ENCODE measurements around the gene AHCTF1. TPM values are rescaled to one million over a fixed set of nuclear protein-coding genes. Genes with fewer than 3 reads are reported as not detected.
"Not testable (repeated sequence)": the region's sequence is repeated elsewhere in the genome, so short reads cannot be mapped to it uniquely, and the experiment has no call there.

The AHCTF1 gene
- total RNA-seq, 1 experiment from 2014 or later: 46.4 TPM

DNA sequence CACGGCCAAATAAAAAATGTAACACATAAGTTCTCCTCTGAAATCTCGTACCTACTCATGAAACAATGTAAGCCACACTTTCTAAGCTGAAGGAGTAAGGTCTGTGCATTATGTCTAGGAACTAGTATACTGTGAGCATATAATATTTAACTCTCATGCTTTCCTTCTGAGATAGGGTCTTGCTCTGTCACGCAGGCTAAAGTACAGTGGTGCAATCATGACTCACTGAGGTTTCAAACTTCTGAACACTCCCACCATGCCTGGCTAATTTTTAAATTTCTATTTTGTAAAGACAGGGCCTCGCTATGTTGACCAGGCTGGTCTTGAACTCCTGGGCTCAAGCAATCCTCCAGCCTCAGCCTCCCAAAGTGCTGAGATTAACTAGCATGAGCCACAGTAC, 71.3 kb downstream of the AHCTF1 start (continued):
- TF ChIP-seq, protein P1, sequence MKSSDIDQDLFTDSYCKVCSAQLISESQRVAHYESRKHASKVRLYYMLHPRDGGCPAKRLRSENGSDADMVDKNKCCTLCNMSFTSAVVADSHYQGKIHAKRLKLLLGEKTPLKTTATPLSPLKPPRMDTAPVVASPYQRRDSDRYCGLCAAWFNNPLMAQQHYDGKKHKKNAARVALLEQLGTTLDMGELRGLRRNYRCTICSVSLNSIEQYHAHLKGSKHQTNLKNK (CRISPR knock-in tag; IDR thresholded peaks at IDR 0.05): no peak
- TF ChIP-seq JUN (CRISPR knock-in tag; IDR thresholded peaks at IDR 0.05) (no peak), NR2C2 (CRISPR knock-in tag; IDR thresholded peaks at IDR 0.05) (no peak), ZNF121 (CRISPR knock-in tag; IDR thresholded peaks at IDR 0.05) (no peak), SOX15 (CRISPR knock-in tag; IDR thresholded peaks at IDR 0.05) (no peak)
- TF ChIP-seq, protein P2, sequence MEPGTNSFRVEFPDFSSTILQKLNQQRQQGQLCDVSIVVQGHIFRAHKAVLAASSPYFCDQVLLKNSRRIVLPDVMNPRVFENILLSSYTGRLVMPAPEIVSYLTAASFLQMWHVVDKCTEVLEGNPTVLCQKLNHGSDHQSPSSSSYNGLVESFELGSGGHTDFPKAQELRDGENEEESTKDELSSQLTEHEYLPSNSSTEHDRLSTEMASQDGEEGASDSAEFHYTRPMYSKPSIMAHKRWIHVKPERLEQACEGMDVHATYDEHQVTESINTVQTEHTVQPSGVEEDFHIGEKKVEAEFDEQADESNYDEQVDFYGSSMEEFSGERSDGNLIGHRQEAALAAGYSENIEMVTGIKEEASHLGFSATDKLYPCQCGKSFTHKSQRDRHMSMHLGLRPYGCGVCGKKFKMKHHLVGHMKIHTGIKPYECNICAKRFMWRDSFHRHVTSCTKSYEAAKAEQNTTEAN (CRISPR knock-in tag; IDR thresholded peaks at IDR 0.05): no peak
- TF ChIP-seq, protein P3, sequence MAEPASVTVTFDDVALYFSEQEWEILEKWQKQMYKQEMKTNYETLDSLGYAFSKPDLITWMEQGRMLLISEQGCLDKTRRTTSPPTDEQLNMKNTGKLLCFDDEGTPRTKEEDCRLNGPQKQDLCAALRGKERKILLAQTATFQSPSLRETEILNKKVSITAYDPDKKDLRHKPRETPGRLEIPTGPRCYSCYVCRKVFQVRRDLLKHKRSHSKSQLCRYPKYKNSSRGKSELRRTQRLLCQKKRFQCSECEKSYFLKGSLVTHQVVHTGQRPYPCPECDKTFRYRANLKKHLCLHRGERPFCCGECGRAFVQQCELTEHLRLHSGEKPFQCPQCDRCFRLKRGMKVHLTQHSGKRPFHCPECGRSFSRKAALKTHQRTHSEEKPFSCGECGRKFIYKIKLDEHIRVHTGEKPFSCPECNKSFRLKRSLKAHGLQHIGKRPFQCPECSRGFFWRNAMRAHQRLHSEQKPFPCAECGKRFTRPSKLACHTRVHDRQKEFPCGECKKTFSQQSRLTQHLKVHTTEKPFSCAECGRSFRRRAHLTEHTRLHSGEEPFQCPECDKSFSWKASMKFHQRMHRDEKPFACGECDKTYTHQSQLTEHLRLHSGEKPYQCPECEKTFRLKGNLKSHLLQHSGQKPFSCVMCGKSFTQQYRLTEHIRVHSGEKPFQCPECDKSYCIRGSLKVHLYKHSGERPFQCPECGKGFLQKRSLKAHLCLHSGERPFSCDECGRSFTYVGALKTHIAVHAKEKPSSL (CRISPR knock-in tag; conservative IDR thresholded peaks at IDR 0.05): no peak
- TF ChIP-seq, protein P4, sequence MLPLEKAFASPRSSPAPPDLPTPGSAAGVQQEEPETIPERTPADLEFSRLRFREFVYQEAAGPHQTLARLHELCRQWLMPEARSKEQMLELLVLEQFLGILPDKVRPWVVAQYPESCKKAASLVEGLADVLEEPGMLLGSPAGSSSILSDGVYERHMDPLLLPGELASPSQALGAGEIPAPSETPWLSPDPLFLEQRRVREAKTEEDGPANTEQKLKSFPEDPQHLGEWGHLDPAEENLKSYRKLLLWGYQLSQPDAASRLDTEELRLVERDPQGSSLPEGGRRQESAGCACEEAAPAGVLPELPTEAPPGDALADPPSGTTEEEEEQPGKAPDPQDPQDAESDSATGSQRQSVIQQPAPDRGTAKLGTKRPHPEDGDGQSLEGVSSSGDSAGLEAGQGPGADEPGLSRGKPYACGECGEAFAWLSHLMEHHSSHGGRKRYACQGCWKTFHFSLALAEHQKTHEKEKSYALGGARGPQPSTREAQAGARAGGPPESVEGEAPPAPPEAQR (CRISPR knock-in tag; IDR thresholded peaks at IDR 0.05): no peak

DNA sequence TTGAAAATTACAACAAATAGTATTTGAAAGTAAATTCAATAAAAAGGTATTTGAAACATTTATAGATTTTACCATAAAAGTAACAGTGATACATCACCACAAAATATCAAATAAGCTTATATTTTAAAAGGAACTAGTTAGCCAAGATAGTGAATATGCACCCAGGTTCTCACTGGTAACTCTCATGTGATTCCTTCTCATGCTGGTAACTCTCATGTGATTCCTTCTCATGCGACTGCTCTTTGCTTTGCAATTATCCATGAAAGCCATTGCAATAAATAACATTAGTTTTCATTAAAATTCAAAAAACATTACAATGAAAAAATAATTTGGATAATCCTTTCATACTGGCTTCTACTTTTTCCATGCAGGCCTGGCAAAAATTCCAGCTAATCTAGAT, 75.4 kb downstream of the AHCTF1 start:
- no peaks in the 10 kb centered on the region for H3K4me1 Mint-ChIP-seq
- no peaks in the 10 kb centered on the region for H3K9me3 Mint-ChIP-seq
- POLR2A ChIA-PET: interaction anchor here (0.6 kb wide), 1 partner anchor 307 kb away, joined by 3 read pairs; no protein-coding TSS in a partner anchor
- peaks cover 76% of the 10 kb centered on the region for H3K36me3 Mint-ChIP-seq
- no peak overlapping the region for H3K4me3 Mint-ChIP-seq
- CTCF ChIA-PET: no interaction called here
- H3K27me3 Mint-ChIP-seq (ENCODE audit: low read depth): no peaks in the 10 kb centered on the region
- no peak for DNase-seq (ENCODE audit: low spot score)
- ATAC-seq: no peak
- H3K27ac Mint-ChIP-seq: no peak overlapping the region
- TF ChIP-seq, protein P3 (CRISPR knock-in tag; conservative IDR thresholded peaks at IDR 0.05): no peak
- TF ChIP-seq ZNF671 (CRISPR knock-in tag; IDR thresholded peaks at IDR 0.05) (no peak), ZNF423 (CRISPR knock-in tag; IDR thresholded peaks at IDR 0.05) (no peak), KAT7 (CRISPR knock-in tag; IDR thresholded peaks at IDR 0.05; ENCODE audit: borderline replicate concordance) (no peak), ETV6 (CRISPR knock-in tag; IDR thresholded peaks at IDR 0.05) (no peak), ZNF138 (CRISPR knock-in tag; conservative IDR thresholded peaks at IDR 0.05) (no peak), ESRRA (CRISPR knock-in tag; IDR thresholded peaks at IDR 0.05; ENCODE audit: borderline replicate concordance) (no peak), CREM (CRISPR knock-in tag; IDR thresholded peaks at IDR 0.05) (no peak), FOXK1 (CRISPR knock-in tag; IDR thresholded peaks at IDR 0.05) (no peak)
- TF ChIP-seq, protein P5, sequence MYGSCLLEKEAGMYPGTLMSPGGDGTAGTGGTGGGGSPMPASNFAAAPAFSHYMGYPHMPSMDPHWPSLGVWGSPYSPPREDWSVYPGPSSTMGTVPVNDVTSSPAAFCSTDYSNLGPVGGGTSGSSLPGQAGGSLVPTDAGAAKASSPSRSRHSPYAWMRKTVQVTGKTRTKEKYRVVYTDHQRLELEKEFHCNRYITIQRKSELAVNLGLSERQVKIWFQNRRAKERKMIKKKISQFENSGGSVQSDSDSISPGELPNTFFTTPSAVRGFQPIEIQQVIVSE (CRISPR knock-in tag; IDR thresholded peaks at IDR 0.05; ENCODE audit: borderline replicate concordance): no peak
- TF ChIP-seq, protein P6, sequence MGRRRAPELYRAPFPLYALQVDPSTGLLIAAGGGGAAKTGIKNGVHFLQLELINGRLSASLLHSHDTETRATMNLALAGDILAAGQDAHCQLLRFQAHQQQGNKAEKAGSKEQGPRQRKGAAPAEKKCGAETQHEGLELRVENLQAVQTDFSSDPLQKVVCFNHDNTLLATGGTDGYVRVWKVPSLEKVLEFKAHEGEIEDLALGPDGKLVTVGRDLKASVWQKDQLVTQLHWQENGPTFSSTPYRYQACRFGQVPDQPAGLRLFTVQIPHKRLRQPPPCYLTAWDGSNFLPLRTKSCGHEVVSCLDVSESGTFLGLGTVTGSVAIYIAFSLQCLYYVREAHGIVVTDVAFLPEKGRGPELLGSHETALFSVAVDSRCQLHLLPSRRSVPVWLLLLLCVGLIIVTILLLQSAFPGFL (CRISPR knock-in tag; IDR thresholded peaks at IDR 0.05; ENCODE audit: borderline replicate concordance): no peak
- TF ChIP-seq, protein P7, sequence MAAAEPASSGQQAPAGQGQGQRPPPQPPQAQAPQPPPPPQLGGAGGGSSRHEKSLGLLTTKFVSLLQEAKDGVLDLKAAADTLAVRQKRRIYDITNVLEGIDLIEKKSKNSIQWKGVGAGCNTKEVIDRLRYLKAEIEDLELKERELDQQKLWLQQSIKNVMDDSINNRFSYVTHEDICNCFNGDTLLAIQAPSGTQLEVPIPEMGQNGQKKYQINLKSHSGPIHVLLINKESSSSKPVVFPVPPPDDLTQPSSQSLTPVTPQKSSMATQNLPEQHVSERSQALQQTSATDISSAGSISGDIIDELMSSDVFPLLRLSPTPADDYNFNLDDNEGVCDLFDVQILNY (CRISPR knock-in tag; IDR thresholded peaks at IDR 0.05): no peak
- TF ChIP-seq, protein P8, sequence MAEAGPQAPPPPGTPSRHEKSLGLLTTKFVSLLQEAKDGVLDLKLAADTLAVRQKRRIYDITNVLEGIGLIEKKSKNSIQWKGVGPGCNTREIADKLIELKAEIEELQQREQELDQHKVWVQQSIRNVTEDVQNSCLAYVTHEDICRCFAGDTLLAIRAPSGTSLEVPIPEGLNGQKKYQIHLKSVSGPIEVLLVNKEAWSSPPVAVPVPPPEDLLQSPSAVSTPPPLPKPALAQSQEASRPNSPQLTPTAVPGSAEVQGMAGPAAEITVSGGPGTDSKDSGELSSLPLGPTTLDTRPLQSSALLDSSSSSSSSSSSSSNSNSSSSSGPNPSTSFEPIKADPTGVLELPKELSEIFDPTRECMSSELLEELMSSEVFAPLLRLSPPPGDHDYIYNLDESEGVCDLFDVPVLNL (CRISPR knock-in tag; IDR thresholded peaks at IDR 0.05; ENCODE audit: borderline replicate concordance, low read depth): no peak

DNA sequence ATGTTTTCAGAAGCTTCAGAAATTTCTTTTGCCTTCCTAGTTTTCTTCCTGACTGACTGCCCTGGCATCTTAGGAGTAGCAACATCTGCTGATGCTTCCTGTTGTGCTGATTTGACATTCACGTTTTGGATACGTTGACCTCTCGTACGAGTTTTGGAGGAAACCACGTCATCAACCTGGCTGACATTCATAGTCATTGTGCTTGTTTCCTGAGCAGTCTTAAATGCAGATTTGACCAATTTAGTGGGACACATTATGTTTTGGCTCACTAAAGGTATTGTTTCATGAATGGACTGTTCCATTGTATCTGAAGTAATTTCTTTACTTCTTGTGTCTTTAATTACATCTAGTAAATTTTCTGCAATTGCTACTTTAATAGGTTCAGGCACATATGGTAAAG, 81.1 kb downstream of the AHCTF1 start:
- CTCF ChIA-PET; H3K27ac Mint-ChIP-seq; ATAC-seq; H3K4me1 Mint-ChIP-seq; H3K27me3 Mint-ChIP-seq (ENCODE audit: low read depth); H3K9me3 Mint-ChIP-seq; H3K4me3 Mint-ChIP-seq; POLR2A ChIA-PET; DNase-seq (ENCODE audit: low spot score): not testable (repeated sequence)
- H3K36me3 Mint-ChIP-seq: peaks cover 67% of the 10 kb centered on the region

Data from WTC11 (cell line).